Measurements from ENCODE around the gene TMEM181. TPM values are rescaled to one million over a fixed set of nuclear protein-coding genes. Genes with fewer than 3 reads are reported as not detected.
"Not testable (repeated sequence)": the region's sequence is repeated elsewhere in the genome, so short reads cannot be mapped to it uniquely, and the experiment has no call there.

The TMEM181 gene
- total RNA-seq, 1 donor from 2014 or later: 27.3 TPM

- no peak overlapping the region for H3K4me3 Mint-ChIP-seq
- Histone ChIP-seq H3K9ac (no peak overlapping the region), H3K4me2 (no peak overlapping the region), H3K9me3 (ENCODE audit: low read depth) (no peaks in the 10 kb centered on the region), H2AFZ (replicated peaks) (no peak overlapping the region), H4K20me1 (ENCODE audit: low read depth) (no peaks in the 10 kb centered on the region), H3K79me2 (ENCODE audit: low read depth) (no peaks in the 10 kb centered on the region), H3K4me1 (no peaks in the 10 kb centered on the region), H3K27me3 (no peaks in the 10 kb centered on the region), H3K36me3 (no peaks in the 10 kb centered on the region), H3F3A (ENCODE audit: low read depth) (no peaks in the 10 kb centered on the region), H3K4me3 (no peak overlapping the region), H3K27ac (no peak overlapping the region)
- no peak for DNase-seq (ENCODE audit: low spot score)
- no peak for TF ChIP-seq CTCF (IDR thresholded peaks at IDR 0.05)
- no peak for TF ChIP-seq EZH2phosphoT487 (IDR thresholded peaks at IDR 0.05)
- TF ChIP-seq EZH2 (IDR thresholded peaks at IDR 0.05): no peak
- H3K27me3 Mint-ChIP-seq (ENCODE audit: insufficient read depth, low read depth): peaks cover 5% of the 10 kb centered on the region
- no peaks in the 10 kb centered on the region for H3K36me3 Mint-ChIP-seq
- H3K4me1 Mint-ChIP-seq: peaks cover 6% of the 10 kb centered on the region
- no peak overlapping the region for H3K27ac Mint-ChIP-seq
- H3K9me3 Mint-ChIP-seq: peaks cover 6% of the 10 kb centered on the region
Measured at GRCh38 chr6:158674342-158675131, 114.6 kb downstream of the TMEM181 start.

GRCh38 chr6:158677094-158677493, 117.2 kb downstream of the TMEM181 start:
- not testable (repeated sequence) for H3K79me2 ChIP-seq (ENCODE audit: low read depth); H3K4me1 ChIP-seq; H4K20me1 ChIP-seq (ENCODE audit: low read depth); H3K9ac ChIP-seq; H3K27me3 Mint-ChIP-seq (ENCODE audit: insufficient read depth, low read depth); H3K27ac Mint-ChIP-seq; H3K36me3 Mint-ChIP-seq; H3K4me1 Mint-ChIP-seq; H3K9me3 Mint-ChIP-seq; H3K4me2 ChIP-seq; H2AFZ ChIP-seq (replicated peaks); H3K27me3 ChIP-seq; H3F3A ChIP-seq (ENCODE audit: low read depth); H3K4me3 ChIP-seq; H3K36me3 ChIP-seq; DNase-seq (ENCODE audit: low spot score); H3K4me3 Mint-ChIP-seq; H3K27ac ChIP-seq; H3K9me3 ChIP-seq (ENCODE audit: low read depth)

GRCh38 chr6:158677906-158678578, 118.2 kb downstream of the TMEM181 start:
- no peak overlapping the region for H3K9ac ChIP-seq
- no peaks in the 10 kb centered on the region for H3K36me3 ChIP-seq
- Mint-ChIP-seq H3K4me3 (no peak overlapping the region), H3K27ac (no peak overlapping the region), H3K9me3 (peaks cover 6% of the 10 kb centered on the region), H3K36me3 (no peaks in the 10 kb centered on the region), H3K4me1 (peaks cover 6% of the 10 kb centered on the region), H3K27me3 (ENCODE audit: insufficient read depth, low read depth) (peaks cover 7% of the 10 kb centered on the region)
- H3K9me3 ChIP-seq (ENCODE audit: low read depth): no peaks in the 10 kb centered on the region
- no peak overlapping the region for H2AFZ ChIP-seq (replicated peaks)
- no peak for DNase-seq (ENCODE audit: low spot score)
- H3K27me3 ChIP-seq: no peaks in the 10 kb centered on the region
- H3F3A ChIP-seq (ENCODE audit: low read depth): no peaks in the 10 kb centered on the region
- no peaks in the 10 kb centered on the region for H3K4me1 ChIP-seq
- no peak overlapping the region for H3K4me3 ChIP-seq
- H4K20me1 ChIP-seq (ENCODE audit: low read depth): no peaks in the 10 kb centered on the region
- TF ChIP-seq EZH2 (IDR thresholded peaks at IDR 0.05): no peak
- no peak for TF ChIP-seq CTCF (IDR thresholded peaks at IDR 0.05)
- no peak for TF ChIP-seq EZH2phosphoT487 (IDR thresholded peaks at IDR 0.05)
- no peaks in the 10 kb centered on the region for H3K79me2 ChIP-seq (ENCODE audit: low read depth)
- H3K27ac ChIP-seq: no peak overlapping the region
- H3K4me2 ChIP-seq: no peak overlapping the region

GRCh38 chr6:158680015-158680414, 120.1 kb downstream of the TMEM181 start:
- H3K27ac ChIP-seq: no peak overlapping the region
- H3K36me3 ChIP-seq: no peaks in the 10 kb centered on the region

More at GRCh38 chr6:158680015-158680414, 120.1 kb downstream of the TMEM181 start:
- H3K27me3 Mint-ChIP-seq (ENCODE audit: insufficient read depth, low read depth): peaks cover 8% of the 10 kb centered on the region
- no peaks in the 10 kb centered on the region for H3K79me2 ChIP-seq (ENCODE audit: low read depth)
- no peaks in the 10 kb centered on the region for H3K4me1 ChIP-seq
- no peak overlapping the region for H2AFZ ChIP-seq (replicated peaks)
- H3K9ac ChIP-seq: no peak overlapping the region
- peaks cover 4% of the 10 kb centered on the region for H3K9me3 Mint-ChIP-seq
- no peak overlapping the region for H3K4me3 Mint-ChIP-seq
- DNase-seq (ENCODE audit: low spot score): no peak
- no peak overlapping the region for H3K4me3 ChIP-seq
- H3K4me2 ChIP-seq: no peak overlapping the region
- no peaks in the 10 kb centered on the region for H3K27me3 ChIP-seq
- H3K4me1 Mint-ChIP-seq: peaks cover 6% of the 10 kb centered on the region
- no peaks in the 10 kb centered on the region for H4K20me1 ChIP-seq (ENCODE audit: low read depth)
- TF ChIP-seq EZH2phosphoT487 (IDR thresholded peaks at IDR 0.05) (no peak), CTCF (IDR thresholded peaks at IDR 0.05) (no peak), EZH2 (IDR thresholded peaks at IDR 0.05) (no peak)
- H3F3A ChIP-seq (ENCODE audit: low read depth): no peaks in the 10 kb centered on the region
- H3K27ac Mint-ChIP-seq: peak overlapping the region; percentile 44
- H3K9me3 ChIP-seq (ENCODE audit: low read depth): no peaks in the 10 kb centered on the region
- H3K36me3 Mint-ChIP-seq: no peaks in the 10 kb centered on the region
